H9 (cell line): ENCODE data around the gene RIMKLA. TPM values are rescaled to one million over a fixed set of nuclear protein-coding genes. Genes with fewer than 3 reads are reported as not detected.

Source experiments
- DNase-seq: peaks from one replicate; pipeline ENCODE4 v3.0.0-alpha.2; 2017
- H2AFZ ChIP-seq: one replicate; pipeline ENCODE4 v1.6.1; 2013; ENCODE audit warnings: mild to moderate bottlenecking, low read length, control low read depth, moderate library complexity
- H2AK5ac ChIP-seq: 2 replicates; pipeline ENCODE4 v1.6.1; 2013; ENCODE audit warnings: low read length, control low read depth, mixed read lengths; ENCODE audit not compliant: insufficient read length
- H2BK120ac ChIP-seq: one replicate; pipeline ENCODE4 v1.6.1; 2013; ENCODE audit warnings: low read depth, mild to moderate bottlenecking, low read length, control low read depth, inconsistent platforms; ENCODE audit not compliant: poor library complexity, severe bottlenecking
- H2BK12ac ChIP-seq: 2 replicates; pipeline ENCODE4 v1.6.1; 2013; ENCODE audit warnings: low read length, control low read depth, mixed read lengths, low read depth; ENCODE audit not compliant: insufficient read length
- H2BK15ac ChIP-seq: 2 replicates; pipeline ENCODE4 v1.6.1; 2013; ENCODE audit warnings: low read depth, low read length, control low read depth
- H2BK20ac ChIP-seq: one replicate; pipeline ENCODE4 v1.6.1; 2013; ENCODE audit warnings: low read depth, mild to moderate bottlenecking, low read length, control low read depth, inconsistent platforms; ENCODE audit not compliant: poor library complexity, severe bottlenecking
- H2BK5ac ChIP-seq: 2 replicates; pipeline ENCODE4 v1.6.1; 2013; ENCODE audit warnings: low read length, control low read depth, mixed read lengths; ENCODE audit not compliant: insufficient read length
- H3K14ac ChIP-seq: 2 replicates; pipeline ENCODE4 v1.6.1; 2013; ENCODE audit warnings: low read length, control low read depth; ENCODE audit not compliant: insufficient read depth
- H3K18ac ChIP-seq: 2 replicates; pipeline ENCODE4 v1.6.1; 2013; ENCODE audit warnings: low read depth, mild to moderate bottlenecking, mixed read lengths, low read length, control low read depth; ENCODE audit not compliant: insufficient read length
- H3K23ac ChIP-seq: 2 replicates; pipeline ENCODE4 v1.6.1; 2013; ENCODE audit warnings: low read length, control low read depth, mixed read lengths, low read depth; ENCODE audit not compliant: insufficient read length
- H3K23me2 ChIP-seq: 2 replicates; pipeline ENCODE4 v1.6.1; 2013; ENCODE audit warnings: low read depth, mild to moderate bottlenecking, mixed read lengths, low read length, control low read depth; ENCODE audit not compliant: insufficient read length, poor library complexity, severe bottlenecking
- H3K27ac ChIP-seq: 2 replicates; pipeline ENCODE4 v1.5.1; 2013; ENCODE audit warnings: low read length, control low read depth, mixed read lengths, low read depth; ENCODE audit not compliant: insufficient read length
- H3K27me3 ChIP-seq: 2 replicates; pipeline ENCODE4 v1.6.1; 2013; ENCODE audit warnings: low read length, control low read depth, inconsistent platforms; ENCODE audit not compliant: insufficient read depth
- H3K4ac ChIP-seq: 2 replicates; pipeline ENCODE4 v1.6.1; 2013; ENCODE audit warnings: low read depth, mild to moderate bottlenecking, control low read depth, inconsistent platforms, low read length, moderate library complexity
- H3K4me1 ChIP-seq: 2 replicates; pipeline ENCODE4 v1.6.1; 2013; ENCODE audit warnings: low read length, control low read depth, inconsistent platforms; ENCODE audit not compliant: insufficient read depth
- H3K4me2 ChIP-seq: 2 replicates; pipeline ENCODE4 v1.6.1; 2013; ENCODE audit warnings: low read length, control low read depth, mixed read lengths; ENCODE audit not compliant: insufficient read length, insufficient read depth
- H3K56ac ChIP-seq: 2 replicates; pipeline ENCODE4 v1.6.1; 2013; ENCODE audit warnings: low read depth, mild to moderate bottlenecking, mixed read lengths, low read length, control low read depth; ENCODE audit not compliant: insufficient read length
- H3K79me1 ChIP-seq: 2 replicates; pipeline ENCODE4 v1.6.1; 2013; ENCODE audit warnings: low read depth, mild to moderate bottlenecking, moderate library complexity, low read length, control low read depth, inconsistent platforms; ENCODE audit not compliant: insufficient read depth, poor library complexity, severe bottlenecking
- H3K79me2 ChIP-seq: 2 replicates; pipeline ENCODE4 v1.6.1; 2013; ENCODE audit warnings: low read length, control low read depth, inconsistent platforms; ENCODE audit not compliant: insufficient read depth
- H3K9ac ChIP-seq: 2 replicates; pipeline ENCODE4 v1.6.1; 2013; ENCODE audit warnings: low read length, control low read depth, mixed read lengths; ENCODE audit not compliant: insufficient read length; ENCODE audit errors: extremely low read depth
- H3K9me3 ChIP-seq: one replicate; pipeline ENCODE4 v1.6.1; 2013; ENCODE audit warnings: low read depth, low read length, inconsistent platforms; ENCODE audit not compliant: control insufficient read depth
- H3T11ph ChIP-seq: one replicate; pipeline ENCODE4 v1.6.1; 2013; ENCODE audit warnings: mild to moderate bottlenecking, low read length, control low read depth, inconsistent platforms
- H4K20me1 ChIP-seq: one replicate; pipeline ENCODE4 v1.6.1; 2013; ENCODE audit not compliant: control insufficient read depth, insufficient read length, insufficient read depth
- H4K5ac ChIP-seq: 2 replicates; pipeline ENCODE4 v1.6.1; 2013; ENCODE audit warnings: low read depth, mild to moderate bottlenecking, mixed read lengths, low read length, control low read depth; ENCODE audit not compliant: insufficient read length
- H4K8ac ChIP-seq: replicated peaks from 2 replicates; pipeline ENCODE4 v1.6.1; 2013; ENCODE audit warnings: low read length, control low read depth, mixed read lengths, low read depth; ENCODE audit not compliant: insufficient read length
- H4K91ac ChIP-seq: 2 replicates; pipeline ENCODE4 v1.6.1; 2013; ENCODE audit warnings: low read depth, mild to moderate bottlenecking, moderate library complexity, mixed read lengths, low read length, control low read depth; ENCODE audit not compliant: insufficient read length
- H3K27ac Mint-ChIP-seq, 3 experiments: 2 replicates in 2 of 3; 3 replicates in 1 of 3; pipeline ENCODE4 v1.8.0; 2020 to 2021; ENCODE audit warnings: mixed read lengths in 3 of 3, mild to moderate bottlenecking in 1 of 3, moderate library complexity in 1 of 3
- H3K27me3 Mint-ChIP-seq: 2 replicates; pipeline ENCODE4 v1.8.0; 2021; ENCODE audit warnings: low read depth, mild to moderate bottlenecking, moderate library complexity, mixed read lengths
- H3K36me3 Mint-ChIP-seq, 3 experiments: 2 replicates in 2 of 3; 3 replicates in 1 of 3; pipeline ENCODE4 v1.8.0; 2020 to 2021; ENCODE audit warnings: low read depth in 3 of 3, mixed read lengths in 3 of 3; ENCODE audit not compliant: insufficient read depth in 1 of 3
- H3K4me1 Mint-ChIP-seq, 2 experiments: 2 replicates each; pipeline ENCODE4 v1.8.0; 2020; ENCODE audit warnings: mixed read lengths in 2 of 2
- H3K4me3 Mint-ChIP-seq, 2 experiments: 2 replicates in 1 of 2; 3 replicates in 1 of 2; pipeline ENCODE4 v1.8.0; 2020 to 2021; ENCODE audit warnings: mild to moderate bottlenecking in 2 of 2, mixed read lengths in 2 of 2, moderate library complexity in 1 of 2
- H3K9me3 Mint-ChIP-seq, 2 experiments: 2 replicates in 1 of 2; 3 replicates in 1 of 2; pipeline ENCODE4 v1.8.0; 2020; ENCODE audit warnings: mild to moderate bottlenecking in 2 of 2, mixed read lengths in 2 of 2, moderate library complexity in 1 of 2
- CTCF ChIP-seq: fragments of 200-600 bp; sonication (generic); conservative IDR thresholded peaks from 3 replicates; pipeline ENCODE4 v1.8.0; 2021; ENCODE audit warnings: antibody characterized with exemption, mild to moderate bottlenecking
- WGBS: extraction: QIAGEN DNeasy Blood & Tissue Kit; methylation state at CpG from one replicate; pipeline ENCODE4 v1.1.7; 2013; ENCODE audit warnings: missing lambda C conversion rate, low lambda C conversion rate, mixed read lengths; ENCODE audit not compliant: insufficient read length; ENCODE audit errors: extremely low coverage; 5-methylcytosine and 5-hydroxymethylcytosine counted together
- total RNA-seq: library from RNA; stranded (reverse); gene quantifications from 2 replicates; pipeline ENCODE4 v1.2.1, GENCODE V29; 2021

The RIMKLA gene
- total RNA-seq, 1 experiment from 2014 or later, result 4.7 TPM

- peaks cover 36% of the 10 kb centered on the region; the same call in 1 of the 2 replicates for H3K79me2 ChIP-seq
- no peak within 1 kb of the TSS for H2BK15ac ChIP-seq
- no peak within 1 kb of the TSS for H4K8ac ChIP-seq
- no peak within 1 kb of the TSS for H3T11ph ChIP-seq
- Mint-ChIP-seq H3K27me3 (peaks cover 11% of the 10 kb centered on the region), H3K4me3 (peak within 1 kb of the TSS; percentile 76 to 94), H3K4me1 (peaks cover 35 to 52% of the 10 kb centered on the region in 2 experiments), H3K27ac (peak within 1 kb of the TSS; percentile 86 to 96 (median 90)), H3K36me3 (no peaks in the 10 kb centered on the region), H3K9me3 (no peaks in the 10 kb centered on the region)
- no peak within 1 kb of the TSS for H2AK5ac ChIP-seq
- peak within 1 kb of the TSS; percentile 69 for H3K14ac ChIP-seq
- H3K23me2 ChIP-seq, result peaks cover 12% of the 10 kb centered on the region
- no peak within 1 kb of the TSS for H2BK12ac ChIP-seq
- no peak within 1 kb of the TSS for H2BK120ac ChIP-seq
- no peak within 1 kb of the TSS for H3K23ac ChIP-seq
- no CpG with 5 or more reads among the region's 79 CpGs for WGBS
- no peak within 1 kb of the TSS for H3K56ac ChIP-seq
- DNase-seq, result peak; percentile 95
- peak within 1 kb of the TSS; percentile 98 for H3K4me2 ChIP-seq
- no peaks in the 10 kb centered on the region for H3K9me3 ChIP-seq
- peak within 1 kb of the TSS; percentile 87 for H3K18ac ChIP-seq
- H3K4ac ChIP-seq, result no peak within 1 kb of the TSS
- H3K27ac ChIP-seq, result no peak within 1 kb of the TSS
- H3K9ac ChIP-seq, result peak within 1 kb of the TSS; percentile 68
- H2BK20ac ChIP-seq, result no peak within 1 kb of the TSS
- H4K20me1 ChIP-seq, result no peaks in the 10 kb centered on the region
- no peak within 1 kb of the TSS for H4K5ac ChIP-seq
- no peak within 1 kb of the TSS for H2BK5ac ChIP-seq
- H2AFZ ChIP-seq, result peak within 1 kb of the TSS; percentile 66
- no peak within 1 kb of the TSS for H4K91ac ChIP-seq
- H3K79me1 ChIP-seq, result no peaks in the 10 kb centered on the region
- peaks cover 2% of the 10 kb centered on the region; the same call in 1 of the 2 replicates for H3K4me1 ChIP-seq
- H3K27me3 ChIP-seq, result no peaks in the 10 kb centered on the region
- no peak for TF ChIP-seq CTCF
Measured at GRCh38 chr1:42335050-42335808, 45.4 kb upstream of the RIMKLA start, which contains the start of gene FOXJ3. FOXJ3 (minus strand) TSS chr1:42335235; CDS start chr1:42311093, 24,142 bp downstream.
